H1 (cell line): ENCODE results near the gene MCC. TPM values are rescaled to one million over a fixed set of nuclear protein-coding genes. Genes with fewer than 3 reads are reported as not detected.

ENCODE experiments used
- CTCF ChIA-PET: fragments of 300-600 bp; sonication (Branson Sonifier 250); formaldehyde crosslinking; loops from one replicate; lab custom pipeline; 2021; ENCODE audit not compliant: partially characterized antibody; lab: Charles Lee
- POLR2A ChIA-PET: fragments of 300-600 bp; sonication (Branson Sonifier 250); formaldehyde crosslinking; loops from one replicate; lab custom pipeline; 2021; ENCODE audit warnings: inconsistent platforms; ENCODE audit not compliant: partially characterized antibody; lab: Charles Lee
- DNase-seq, 2 experiments: peaks; one replicate each; pipeline versions ENCODE4 v3.0.0 to v3.0.0-alpha.2; 2010 to 2022; ENCODE audit warnings: low spot score in 2 of 2, low read depth in 1 of 2, mixed read lengths in 1 of 2
- FAIRE-seq: peaks from 2 replicates; lab custom pipeline; 2011; peaks lifted over from hg19 to GRCh38; lab: Jason Lieb, UNC
- H2AFZ ChIP-seq: 2 replicates; pipeline ENCODE4 v1.8.1; 2012; ENCODE audit warnings: low read length, inconsistent platforms
- H2AK5ac ChIP-seq: 2 replicates; pipeline ENCODE4 v1.6.1; 2013; ENCODE audit warnings: low read depth, low read length
- H2BK120ac ChIP-seq: replicated peaks from 2 replicates; pipeline ENCODE3; 2013; ENCODE audit warnings: low read depth, low read length, inconsistent platforms
- H2BK12ac ChIP-seq: 2 replicates; pipeline ENCODE4 v1.6.1; 2013; ENCODE audit warnings: low read depth, low read length
- H2BK15ac ChIP-seq: 2 replicates; pipeline ENCODE4 v1.6.1; 2013; ENCODE audit warnings: low read length
- H2BK20ac ChIP-seq: 2 replicates; pipeline ENCODE4 v1.6.1; 2013; ENCODE audit warnings: low read length
- H2BK5ac ChIP-seq: 2 replicates; pipeline ENCODE4 v1.6.1; 2013; ENCODE audit warnings: low read depth, low read length
- H3K14ac ChIP-seq: 2 replicates; pipeline ENCODE4 v1.6.1; 2013; ENCODE audit warnings: inconsistent platforms; ENCODE audit not compliant: insufficient read length
- H3K18ac ChIP-seq: 2 replicates; pipeline ENCODE4 v1.6.1; 2013; ENCODE audit warnings: low read length; ENCODE audit errors: extremely low read depth
- H3K23ac ChIP-seq: 2 replicates; pipeline ENCODE4 v1.6.1; 2013; ENCODE audit warnings: inconsistent platforms; ENCODE audit not compliant: insufficient read length
- H3K23me2 ChIP-seq: 2 replicates; pipeline ENCODE4 v1.6.1; 2013; ENCODE audit warnings: low read depth, low read length
- H3K27ac ChIP-seq: 2 replicates; pipeline ENCODE4 v1.6.1; 2011; ENCODE audit warnings: low read depth, low read length, inconsistent platforms
- H3K27me3 ChIP-seq, 4 experiments: replicated peaks in 1 of 4; 1 replicate in 1 of 4; 2 replicates in 3 of 4; pipeline versions ENCODE4 v1.6.1 to v1.8.1; 2011 to 2013; ENCODE audit warnings: low read length in 3 of 4, mild to moderate bottlenecking in 3 of 4, inconsistent platforms in 2 of 4, mixed read lengths in 2 of 4, moderate library complexity in 1 of 4; ENCODE audit not compliant: control insufficient read depth in 3 of 4, insufficient read depth in 3 of 4; ENCODE audit errors: extremely low read depth in 1 of 4
- H3K36me3 ChIP-seq, 4 experiments: 2 replicates each; pipeline versions ENCODE4 v1.6.1 to v1.8.1; 2011 to 2013; ENCODE audit warnings: mild to moderate bottlenecking in 4 of 4, low read length in 3 of 4, moderate library complexity in 2 of 4, control low read depth in 1 of 4, inconsistent platforms in 1 of 4; ENCODE audit not compliant: insufficient read depth in 4 of 4, control insufficient read depth in 2 of 4
- H3K4ac ChIP-seq: replicated peaks from 2 replicates; pipeline ENCODE3; 2013; ENCODE audit warnings: low read length, low read depth, mixed read lengths, inconsistent platforms; ENCODE audit not compliant: insufficient read length
- H3K4me1 ChIP-seq, 4 experiments: replicated peaks in 1 of 4; 1 replicate in 1 of 4; 2 replicates in 3 of 4; pipeline versions ENCODE4 v1.6.1 to v1.8.1; 2011 to 2013; ENCODE audit warnings: low read length in 3 of 4, inconsistent platforms in 2 of 4, mixed read lengths in 1 of 4; ENCODE audit not compliant: insufficient read depth in 4 of 4, control insufficient read depth in 3 of 4
- H3K4me2 ChIP-seq, 2 experiments: 2 replicates each; pipeline versions ENCODE4 v1.6.1 to v1.8.1; 2011 to 2013; ENCODE audit warnings: low read depth in 2 of 2, low read length in 2 of 2, control low read depth in 1 of 2, inconsistent platforms in 1 of 2, mild to moderate bottlenecking in 1 of 2; ENCODE audit not compliant: insufficient read depth in 1 of 2
- H3K4me3 ChIP-seq, 4 experiments: fragments of 200-600, 300-600 bp in 1 of 4; sonication (generic), shearing (Covaris generic), sonication (Bioruptor Twin) in 1 of 4; 2 replicates each; pipeline versions ENCODE4 v1.5.1 to v1.8.1; 2011 to 2016; ENCODE audit warnings: low read length in 4 of 4, low read depth in 3 of 4, control low read depth in 2 of 4, inconsistent platforms in 2 of 4, mild to moderate bottlenecking in 2 of 4, mixed read lengths in 1 of 4, moderate library complexity in 1 of 4; ENCODE audit not compliant: insufficient read depth in 2 of 4; ENCODE audit errors: extremely low read depth in 1 of 4
- H3K56ac ChIP-seq: replicated peaks from 2 replicates; pipeline ENCODE3; 2013; ENCODE audit warnings: low read depth, mild to moderate bottlenecking, mixed read lengths, low read length, inconsistent platforms; ENCODE audit not compliant: insufficient read length
- H3K79me1 ChIP-seq: 2 replicates; pipeline ENCODE4 v1.6.1; 2013; ENCODE audit warnings: low read depth, low read length, control low read depth
- H3K79me2 ChIP-seq, 2 experiments: 2 replicates each; pipeline versions ENCODE4 v1.6.1 to v1.8.1; 2012 to 2013; ENCODE audit warnings: low read length in 2 of 2, mild to moderate bottlenecking in 2 of 2, inconsistent platforms in 1 of 2; ENCODE audit not compliant: insufficient read depth in 2 of 2, control insufficient read depth in 1 of 2
- H3K9ac ChIP-seq, 4 experiments: replicated peaks in 1 of 4; 1 replicate in 1 of 4; 2 replicates in 3 of 4; pipeline versions ENCODE4 v1.6.1 to v1.8.1; 2011 to 2013; ENCODE audit warnings: low read depth in 3 of 4, low read length in 3 of 4, control low read depth in 2 of 4, mild to moderate bottlenecking in 2 of 4, moderate library complexity in 2 of 4, inconsistent platforms in 1 of 4; ENCODE audit errors: extremely low read depth in 1 of 4
- H3K9me3 ChIP-seq, 2 experiments: 2 replicates each; pipeline versions ENCODE4 v1.6.1 to v1.8.1; 2012 to 2013; ENCODE audit warnings: mild to moderate bottlenecking in 2 of 2, moderate library complexity in 2 of 2, control low read depth in 1 of 2, inconsistent platforms in 1 of 2, low read depth in 1 of 2, low read length in 1 of 2, mixed read lengths in 1 of 2; ENCODE audit not compliant: insufficient read depth in 2 of 2
- H4K20me1 ChIP-seq, 2 experiments: replicated peaks in 1 of 2; 2 replicates each; pipeline versions ENCODE3 to v1.8.1; 2011 to 2013; ENCODE audit warnings: inconsistent platforms in 2 of 2, low read length in 2 of 2, mild to moderate bottlenecking in 1 of 2; ENCODE audit not compliant: insufficient read depth in 2 of 2, control insufficient read depth in 1 of 2
- H4K5ac ChIP-seq: 2 replicates; pipeline ENCODE4 v1.6.1; 2013; ENCODE audit warnings: low read length, low read depth, mixed read lengths, inconsistent platforms; ENCODE audit not compliant: insufficient read length
- H4K8ac ChIP-seq: 2 replicates; pipeline ENCODE4 v1.8.0; 2013; ENCODE audit warnings: mild to moderate bottlenecking, moderate library complexity, low read length, inconsistent platforms; ENCODE audit not compliant: insufficient read depth; ENCODE audit errors: extremely low read depth
- H4K91ac ChIP-seq: replicated peaks from 2 replicates; pipeline ENCODE3; 2013; ENCODE audit warnings: low read length, mixed read lengths, inconsistent platforms; ENCODE audit not compliant: insufficient read length
- ATF2 ChIP-seq: IDR thresholded peaks from 2 replicates; pipeline ENCODE4 v1.6.1; 2012; ENCODE audit warnings: low read length, inconsistent platforms
- CBX5 ChIP-seq: fragments of 300-800, 300-1000 bp; sonication (generic); IDR thresholded peaks from 2 replicates; pipeline ENCODE4 v1.7.1; 2016; ENCODE audit warnings: antibody characterized with exemption, low read length, low read depth
- CHD2 ChIP-seq: IDR thresholded peaks from 2 replicates; pipeline ENCODE4 v1.6.1; 2012; ENCODE audit warnings: low read length, improper control_type of control experiment
- CTCF ChIP-seq, 3 experiments: IDR thresholded peaks; 1 replicate in 2 of 3; 2 replicates in 1 of 3; pipeline versions ENCODE4 v1.5.1 to v1.6.1; 2011; ENCODE audit warnings: low read length in 3 of 3, mild to moderate bottlenecking in 3 of 3, inconsistent platforms in 2 of 3, low read depth in 1 of 3, moderate library complexity in 1 of 3; ENCODE audit not compliant: insufficient read depth in 1 of 3; ENCODE audit errors: control extremely low read depth in 1 of 3
- E2F6 ChIP-seq: IDR thresholded peaks from 2 replicates; pipeline ENCODE4 v1.6.1; 2012; ENCODE audit warnings: inconsistent platforms
- EP300 ChIP-seq, 2 experiments: IDR thresholded peaks; 1 replicate in 1 of 2; 2 replicates in 1 of 2; pipeline ENCODE4 v1.6.1; 2011 to 2012; ENCODE audit warnings: low read depth in 2 of 2, low read length in 2 of 2, mild to moderate bottlenecking in 2 of 2, borderline replicate concordance in 1 of 2, inconsistent platforms in 1 of 2, moderate library complexity in 1 of 2
- KDM4A ChIP-seq: IDR thresholded peaks from one replicate; pipeline ENCODE4 v1.7.1; 2012; ENCODE audit warnings: low read depth, mild to moderate bottlenecking, moderate library complexity, low read length, inconsistent platforms; ENCODE audit not compliant: severe bottlenecking
- RXRA ChIP-seq: IDR thresholded peaks from 2 replicates; pipeline ENCODE4 v1.6.1; 2011; ENCODE audit warnings: low read depth, mild to moderate bottlenecking, low read length, moderate library complexity; ENCODE audit not compliant: insufficient read depth
- WGBS, 2 experiments: shearing (Covaris generic) in 1 of 2; methylation state at CpG; one replicate each; pipeline versions ENCODE4 v1.1.6 to v1.1.7; 2013 to 2015; ENCODE audit warnings: low lambda C conversion rate in 2 of 2, mixed read lengths in 2 of 2, inconsistent platforms in 1 of 2, low coverage in 1 of 2, missing lambda C conversion rate in 1 of 2; ENCODE audit not compliant: insufficient replicate concordance in 2 of 2, insufficient coverage in 1 of 2, insufficient read length in 1 of 2; ENCODE audit errors: extremely low coverage in 1 of 2, missing lambda C conversion rate in 1 of 2; 5-methylcytosine and 5-hydroxymethylcytosine counted together
- polyA plus RNA-seq, 7 experiments: library from polyadenylated mRNA; depleted of rRNA in 3 of 7; stranded (reverse) in 5 of 7; unstranded in 2 of 7; fragments of >200 nt in 5 of 7; fragments of 200-250 nt in 2 of 7; gene quantifications; 1 replicate in 5 of 7; 2 replicates in 1 of 7; 4 replicates in 1 of 7; pipeline versions ENCODE4 v1.2.1 to v1.2.3, GENCODE V29; 2011 to 2013; ENCODE audit warnings: missing spikeins in 2 of 7, mixed read lengths in 2 of 7
- total RNA-seq: library from RNA; stranded (reverse); fragmentation: NEBNext Ultra II Directional; extraction: Animal tissue kit (Norgen Biotek cat#: 25700); gene quantifications from 2 replicates; pipeline ENCODE4 v1.2.1, GENCODE V29; 2021

Gene MCC
- total and polyA plus RNA-seq, 2 of the 8 experiments (the other 6 are each of a cell fraction or from before 2014, with no cell fraction given) = 2.6 to 18.3 TPM

- H3K36me3 ChIP-seq = no peaks in the 10 kb centered on the region
- no peak overlapping the region for H3K4me3 ChIP-seq
- no peak overlapping the region for H4K8ac ChIP-seq
- H3K23ac ChIP-seq = no peak overlapping the region
- H2AFZ ChIP-seq = no peak overlapping the region
- H3K4me2 ChIP-seq = no peak overlapping the region
- no peaks in the 10 kb centered on the region for H3K79me1 ChIP-seq
- ChIA-PET CTCF (interaction anchor here (0.6 to 3.0 kb wide), 12 partner anchors 12 to 319 kb away, joined by 3 to 47 read pairs (median 4); partner anchors contain the start of gene MCC), POLR2A (no interaction called here)
- no peak overlapping the region for H3K56ac ChIP-seq
- peak overlapping the region in 1 of 4 experiments; percentile 49; a peak in 1 of 7 replicates for H3K9ac ChIP-seq
- H3K4me1 ChIP-seq = peaks cover 0 to 2% (median under 1%) of the 10 kb centered on the region in 4 experiments; a peak in 2 of 7 replicates
- no peaks in the 10 kb centered on the region for H3K79me2 ChIP-seq
- no peak overlapping the region for H4K91ac ChIP-seq
- H2BK120ac ChIP-seq = no peak overlapping the region
- DNase-seq = no peak
- H4K20me1 ChIP-seq = no peaks in the 10 kb centered on the region
- 0 out of 2 replicates have a peak overlapping the region, but pooled peaks have one; percentile 46 for H2BK15ac ChIP-seq
- H3K4ac ChIP-seq = no peak overlapping the region
- H4K5ac ChIP-seq = no peak overlapping the region
- no peak overlapping the region for H3K18ac ChIP-seq
- H3K23me2 ChIP-seq = no peaks in the 10 kb centered on the region
- no peak overlapping the region for H2BK12ac ChIP-seq
- no peak overlapping the region for H2BK5ac ChIP-seq
- no peak overlapping the region for H2BK20ac ChIP-seq
- H2AK5ac ChIP-seq = no peak overlapping the region
- FAIRE-seq = no peak
- no peaks in the 10 kb centered on the region for H3K27me3 ChIP-seq
- no peak overlapping the region for H3K14ac ChIP-seq
- WGBS, 2 experiments = 54% methylated on average over 2 of the region's 2 CpGs; no CpG with 5 or more reads in 1 of the 2 experiments
- no peak overlapping the region for H3K27ac ChIP-seq
- H3K9me3 ChIP-seq = no peaks in the 10 kb centered on the region
- TF ChIP-seq CTCF (IDR thresholded peaks at IDR 0.05; ENCODE audit: control extremely low read depth in 1 of 3, insufficient read depth in 1 of 3, low read depth in 1 of 3, low read length in 3 of 3) (no peak), EP300 (IDR thresholded peaks at IDR 0.05; ENCODE audit: borderline replicate concordance in 1 of 2, low read depth in 2 of 2, low read length in 2 of 2) (no peak), CBX5 (no peak), KDM4A (no peak), E2F6 (no peak), ATF2 (no peak), RXRA (no peak), CHD2 (no peak)
Observed at GRCh38 chr5:113378514-113378913, 109.7 kb downstream of the MCC start.
